ENCODE data around the gene SLC38A2. TPM values are rescaled to one million over a fixed set of nuclear protein-coding genes. Genes with fewer than 3 reads are reported as not detected.

Gene SLC38A2
- total RNA-seq, 1 experiment from 2014 or later = 453 TPM

GRCh38 chr12:46395388-46395787, 22.8 kb upstream of the SLC38A2 start:
- Histone ChIP-seq H3K23me2 (ENCODE audit: insufficient read length, low read depth, low read length, poor library complexity, severe bottlenecking) (no peaks in the 10 kb centered on the region), H4K8ac (replicated peaks; ENCODE audit: insufficient read length, low read depth, low read length) (no peak overlapping the region), H4K91ac (ENCODE audit: insufficient read length, low read depth, low read length) (no peak overlapping the region), H3K27ac (ENCODE audit: insufficient read length, low read depth, low read length) (no peak overlapping the region), H2BK15ac (ENCODE audit: low read depth, low read length) (no peak overlapping the region), H3K9ac (ENCODE audit: extremely low read depth, insufficient read length, low read length) (no peak overlapping the region), H3K14ac (ENCODE audit: insufficient read depth, low read length) (no peak overlapping the region), H2AFZ (ENCODE audit: low read length) (no peak overlapping the region), H3K9me3 (ENCODE audit: control insufficient read depth, low read depth, low read length) (no peaks in the 10 kb centered on the region), H2AK5ac (ENCODE audit: insufficient read length, low read length) (no peak overlapping the region), H4K20me1 (ENCODE audit: control insufficient read depth, insufficient read depth, insufficient read length) (no peaks in the 10 kb centered on the region), H2BK20ac (ENCODE audit: low read depth, low read length, poor library complexity, severe bottlenecking) (no peak overlapping the region), H3K79me2 (ENCODE audit: insufficient read depth, low read length) (no peaks in the 10 kb centered on the region), H2BK5ac (ENCODE audit: insufficient read length, low read length) (no peak overlapping the region), H3K56ac (ENCODE audit: insufficient read length, low read depth, low read length) (no peak overlapping the region), H3K4ac (ENCODE audit: low read depth, low read length) (no peak overlapping the region), H2BK12ac (ENCODE audit: insufficient read length, low read depth, low read length) (no peak overlapping the region), H3T11ph (ENCODE audit: low read length) (no peak overlapping the region), H3K23ac (ENCODE audit: insufficient read length, low read depth, low read length) (no peak overlapping the region), H3K27me3 (ENCODE audit: insufficient read depth, low read length) (no peaks in the 10 kb centered on the region), H2BK120ac (ENCODE audit: low read depth, low read length, poor library complexity, severe bottlenecking) (no peak overlapping the region), H3K79me1 (ENCODE audit: insufficient read depth, low read depth, low read length, poor library complexity, severe bottlenecking) (no peaks in the 10 kb centered on the region), H3K4me1 (ENCODE audit: insufficient read depth, low read length) (peaks cover 3% of the 10 kb centered on the region), H4K5ac (ENCODE audit: insufficient read length, low read depth, low read length) (no peak overlapping the region), H3K18ac (ENCODE audit: insufficient read length, low read depth, low read length) (no peak overlapping the region), H3K4me2 (ENCODE audit: insufficient read depth, insufficient read length, low read length) (no peak overlapping the region)
- Mint-ChIP-seq H3K4me1 (peaks cover 24 to 35% of the 10 kb centered on the region in 2 experiments), H3K36me3 (ENCODE audit: insufficient read depth in 1 of 3, low read depth in 3 of 3) (peaks cover 67 to 84% (median 68%) of the 10 kb centered on the region in 3 experiments), H3K27me3 (ENCODE audit: low read depth) (peaks cover 3% of the 10 kb centered on the region; the same call in 1 of the 2 replicates), H3K9me3 (peaks cover 39 to 41% of the 10 kb centered on the region in 2 experiments), H3K4me3 (0 out of 5 replicates have a peak overlapping the region, but pooled peaks of 1 of the 2 experiments have one; percentile 6), H3K27ac (0 out of 7 replicates have a peak overlapping the region, but pooled peaks of 1 of the 3 experiments have one; percentile 4)
- no peak for DNase-seq
- WGBS (ENCODE audit: extremely low coverage, insufficient read length, low lambda C conversion rate) = no CpG with 5 or more reads among the region's 4 CpGs
- TF ChIP-seq CTCF (conservative IDR thresholded peaks at IDR 0.05) = no peak
